HG02678 (cell line): Measurements from ENCODE around the gene RFLNA.

Experiments
- ATAC-seq: cut with Tn5 transposase; IDR thresholded peaks from one replicate; pipeline ENCODE4 v1.9.1; 2021; ENCODE audit warnings: mild to moderate bottlenecking, moderate library complexity; ENCODE audit not compliant: unreplicated experiment

The RFLNA gene

GRCh38 chr12:124354400-124354799 lies 59.5 kb downstream of the RFLNA start:
- no peak for ATAC-seq

- ATAC-seq, result no peak
These were observed 61.3 kb downstream of the RFLNA start for GRCh38 chr12:124356221-124356620.

DNA sequence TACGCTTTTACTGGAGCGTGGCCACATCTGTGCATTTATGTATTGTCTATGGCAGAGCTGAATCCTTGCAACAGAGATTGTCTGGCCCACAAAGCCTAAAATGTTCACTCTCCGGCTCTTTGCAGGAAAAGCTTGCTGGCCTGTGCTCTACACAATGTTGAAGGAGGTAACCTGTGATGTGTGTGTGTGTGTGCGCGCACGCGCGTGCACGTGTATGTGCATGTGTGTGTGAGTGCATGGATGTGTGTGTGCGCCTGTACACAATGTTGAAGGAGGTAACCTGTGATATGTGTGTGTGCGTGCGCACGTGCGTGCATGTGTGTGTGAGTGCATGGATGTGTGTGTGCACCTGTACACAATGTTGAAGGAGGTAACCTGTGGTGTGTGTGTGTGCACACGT lies 62.7 kb downstream of the RFLNA start:
- no peak for ATAC-seq

GRCh38 chr12:124358572-124358971 lies 63.7 kb downstream of the RFLNA start:
- ATAC-seq, result no peak

- ATAC-seq, result no peak
These were observed 65.0 kb downstream of the RFLNA start for GRCh38 chr12:124359671-124360581.

DNA sequence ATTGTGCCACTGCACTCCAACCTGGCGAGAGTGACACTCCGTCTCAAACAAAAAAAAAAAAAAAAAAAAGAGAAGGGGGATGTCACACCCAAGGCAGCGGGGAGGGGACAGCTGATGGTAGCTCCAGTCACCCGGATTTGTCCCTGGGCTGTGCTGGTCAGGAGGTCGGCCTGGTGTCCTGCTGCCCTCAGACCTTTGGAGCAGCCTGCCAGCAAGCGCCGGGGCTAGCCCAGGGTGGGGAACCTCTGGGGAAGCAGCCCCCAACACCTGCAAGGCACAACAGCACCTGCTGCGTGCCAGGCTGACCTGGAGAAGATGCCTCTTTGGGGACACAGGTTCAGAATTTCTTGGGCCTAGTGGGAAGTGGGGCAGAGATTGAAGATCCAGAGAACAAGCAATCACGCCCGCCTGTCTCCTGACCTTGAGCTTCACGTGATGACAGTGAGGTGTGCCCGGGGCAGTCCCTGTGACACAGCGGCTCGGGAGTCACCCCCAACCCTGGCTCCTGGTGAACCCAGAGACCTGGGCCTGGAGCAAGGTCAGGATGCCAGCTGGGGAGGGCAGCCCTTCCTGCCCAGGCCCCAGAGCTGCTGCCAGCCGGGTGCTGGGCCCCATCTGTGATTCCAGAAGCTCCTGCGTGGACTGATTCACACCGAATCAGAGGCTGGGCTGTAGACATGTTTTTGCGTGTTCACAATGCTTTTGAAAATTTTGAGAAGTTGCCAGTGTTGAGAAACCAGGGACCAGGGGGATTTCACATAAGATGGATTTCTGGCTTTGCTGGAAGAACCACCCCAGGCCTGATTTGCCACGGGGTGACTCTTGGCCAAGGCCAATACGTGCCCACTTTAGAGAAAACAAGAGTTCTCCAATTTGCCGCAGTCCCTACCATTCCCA lies 66.4 kb downstream of the RFLNA start:
- ATAC-seq, result no peak

DNA sequence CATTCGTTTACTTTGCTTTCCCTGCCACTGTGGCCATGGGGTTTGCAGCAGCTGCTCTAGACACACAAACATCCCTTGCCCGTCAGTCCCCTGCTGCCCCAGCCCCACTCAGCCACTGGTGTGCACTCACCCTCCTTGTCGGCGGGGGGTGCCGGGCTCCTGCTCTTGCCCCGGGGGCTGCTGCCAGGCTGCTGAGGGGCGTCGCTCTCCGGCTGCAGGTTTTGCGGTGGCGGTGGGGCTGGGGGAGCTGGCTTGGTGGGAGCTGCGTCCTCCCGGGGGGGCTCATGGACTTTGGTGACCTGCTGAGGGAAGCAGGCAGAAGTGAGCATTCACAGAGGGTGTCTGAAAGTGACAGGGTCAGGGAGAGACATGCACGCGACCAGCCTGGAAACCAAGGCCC lies 67.1 kb downstream of the RFLNA start:
- no peak for ATAC-seq

DNA sequence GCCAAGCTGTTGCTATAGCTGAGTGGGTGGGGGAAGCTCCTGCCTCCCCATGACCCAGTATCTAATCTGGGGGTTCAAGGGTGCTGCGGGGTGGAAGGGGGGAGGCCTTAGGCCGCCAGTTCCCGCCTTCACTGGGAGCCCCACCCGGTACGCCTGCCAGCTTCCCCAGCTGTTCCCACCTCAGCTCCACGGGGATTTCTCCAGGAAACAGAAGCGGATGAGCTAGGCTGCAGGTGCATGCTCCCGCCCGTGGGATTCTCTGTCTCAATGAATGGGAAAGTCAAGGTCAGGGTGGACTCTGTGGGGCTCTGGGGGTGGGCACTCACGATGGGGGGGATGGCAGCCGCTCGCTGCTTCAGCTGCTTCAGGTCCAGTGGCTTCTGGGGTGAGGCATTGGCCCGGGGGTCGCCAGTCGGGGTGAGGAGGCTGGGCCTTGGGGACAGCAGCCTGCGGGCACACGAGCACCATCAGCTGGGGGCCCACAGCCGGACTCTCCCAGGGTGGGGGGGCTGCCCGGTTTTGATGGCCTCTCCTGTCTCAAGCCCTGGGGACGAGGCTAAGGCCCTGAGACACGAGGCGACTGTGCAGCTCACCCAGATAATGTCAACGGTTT lies 68.6 kb downstream of the RFLNA start:
- ATAC-seq, result no peak

DNA sequence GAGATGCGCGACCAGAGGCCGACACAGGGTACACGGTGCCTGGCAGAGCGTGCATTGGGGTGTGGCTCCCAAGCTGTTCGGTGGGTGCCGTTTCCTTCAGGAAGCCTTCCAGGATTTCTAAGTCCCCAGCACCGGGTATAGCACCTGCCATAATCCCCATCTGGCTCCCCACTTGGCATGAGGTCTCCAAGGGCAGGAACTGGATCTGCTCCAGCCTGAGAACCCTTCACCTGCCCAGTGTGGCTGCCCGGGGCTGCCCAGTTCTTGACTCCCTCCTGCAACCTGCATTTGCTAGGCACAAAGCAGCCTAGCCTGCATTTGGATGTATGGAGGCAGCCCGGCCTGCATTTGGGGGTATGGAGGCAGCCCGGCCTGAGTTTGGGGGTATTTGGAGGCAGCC lies 69.7 kb downstream of the RFLNA start:
- ATAC-seq, result no peak
